GM18499 (cell line): ENCODE measurements around the gene PDCD1.
"Not testable (repeated sequence)": the region's sequence is repeated elsewhere in the genome, so short reads cannot be mapped to it uniquely, and the experiment has no call there.

Experiments
- ATAC-seq: cut with Tn5 transposase; IDR thresholded peaks from one replicate; pipeline ENCODE4 v1.9.1; 2021; ENCODE audit warnings: moderate number of reproducible peaks; ENCODE audit not compliant: insufficient read depth, unreplicated experiment

PDCD1 gene

DNA sequence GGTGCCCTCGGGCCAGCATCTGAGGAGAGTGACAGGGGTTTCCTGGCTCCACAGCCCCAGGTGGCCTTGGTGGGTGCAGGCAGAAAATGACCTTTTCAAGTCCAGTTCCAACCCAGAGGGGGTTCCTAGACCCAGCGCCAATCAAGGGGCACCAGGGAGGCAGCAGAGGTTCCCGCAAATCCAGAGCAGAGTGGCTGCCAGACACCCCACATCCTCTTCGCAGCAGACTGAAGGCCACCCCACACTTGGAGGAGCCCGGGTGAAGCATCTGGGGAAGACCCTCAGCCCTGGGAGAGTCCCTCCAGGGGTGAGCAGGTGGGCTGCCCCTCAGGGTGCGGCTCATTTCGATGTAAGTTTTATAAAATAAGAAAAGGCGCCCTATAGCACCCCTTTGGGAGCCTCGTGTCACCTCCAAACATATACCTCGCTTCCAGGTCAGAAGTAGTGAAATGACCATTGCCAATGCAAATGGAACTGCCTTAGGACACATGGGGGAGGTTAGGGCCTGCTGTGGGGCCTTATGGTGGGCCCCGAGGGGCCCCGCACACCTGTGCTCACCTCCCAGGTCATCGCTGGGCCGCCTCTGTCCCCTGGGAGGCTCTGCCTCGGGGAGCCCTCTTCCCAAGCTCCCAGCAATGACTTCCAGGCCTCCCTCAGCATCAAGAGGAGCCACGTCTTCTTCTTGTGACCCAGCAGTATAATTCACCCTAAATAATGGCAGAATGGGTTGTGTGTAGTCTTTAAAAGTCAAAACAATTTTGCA is 21.8 kb upstream of the PDCD1 start:
- ATAC-seq, result no peak

DNA sequence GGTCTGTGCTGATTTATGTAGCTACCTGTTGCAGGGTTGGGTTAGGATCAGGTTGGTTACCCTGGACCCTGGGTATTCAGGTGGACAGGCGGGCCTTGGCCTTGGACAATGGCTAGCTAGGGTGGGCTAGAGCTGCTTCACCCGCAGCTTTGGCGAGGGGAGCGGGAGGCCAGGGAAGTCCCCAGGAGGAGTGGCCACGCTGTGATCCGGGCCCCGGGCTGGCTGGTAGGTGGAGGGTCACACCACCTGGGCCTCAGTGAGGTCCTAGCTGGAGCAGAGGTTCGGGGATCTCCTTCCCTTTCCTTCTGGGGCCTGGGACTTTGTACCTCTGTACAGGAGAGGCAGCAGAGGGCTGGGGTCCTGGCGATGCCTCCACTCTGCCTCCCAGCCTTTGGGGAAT is 20.6 kb upstream of the PDCD1 start:
- no peak for ATAC-seq

DNA sequence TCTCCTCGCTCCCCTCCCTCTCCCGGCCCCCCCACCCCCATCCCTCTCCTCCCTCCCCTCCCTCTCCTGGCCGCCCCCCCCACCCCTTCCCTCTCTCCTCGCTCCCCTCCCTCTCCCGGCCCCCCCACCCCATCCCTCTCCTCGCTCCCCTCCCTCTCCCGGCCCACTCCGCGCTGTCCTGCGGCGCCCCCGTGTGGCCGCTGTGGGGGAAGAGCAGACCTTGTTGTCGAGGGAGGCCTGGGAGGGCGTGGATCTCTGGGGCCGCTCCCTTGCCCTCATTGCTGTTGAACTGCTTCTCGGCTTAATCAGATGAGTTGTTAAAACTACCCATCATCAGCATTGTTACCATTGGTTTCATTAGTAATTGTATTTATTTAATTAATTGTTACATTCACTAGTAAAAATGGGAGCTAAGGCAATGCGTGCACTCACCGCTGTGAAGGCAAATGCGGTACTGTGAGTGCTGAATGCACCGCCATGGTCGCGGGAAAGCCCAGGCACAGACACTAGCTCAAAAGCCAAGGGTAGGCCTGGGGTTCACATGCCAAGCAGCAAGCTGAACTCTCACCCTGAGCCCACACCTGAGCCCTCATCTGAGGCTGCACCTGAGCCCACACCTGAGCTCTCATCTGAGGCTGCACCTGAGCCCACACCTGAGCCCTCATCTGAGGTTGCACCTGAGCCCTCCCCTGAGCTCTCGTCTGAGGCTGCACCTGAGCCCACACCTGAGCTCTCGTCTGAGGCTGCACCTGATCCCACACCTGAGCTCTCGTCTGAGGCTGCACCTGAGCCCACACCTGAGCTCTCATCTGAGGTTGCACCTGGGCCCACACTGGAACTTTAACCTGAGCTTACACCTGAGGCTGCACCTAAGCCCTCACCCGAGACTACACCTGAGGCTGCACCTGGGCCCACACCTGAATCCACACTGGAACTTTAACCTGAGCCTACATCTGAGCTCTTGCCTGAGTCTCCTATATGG is 19.6 kb upstream of the PDCD1 start:
- no peak for ATAC-seq

DNA sequence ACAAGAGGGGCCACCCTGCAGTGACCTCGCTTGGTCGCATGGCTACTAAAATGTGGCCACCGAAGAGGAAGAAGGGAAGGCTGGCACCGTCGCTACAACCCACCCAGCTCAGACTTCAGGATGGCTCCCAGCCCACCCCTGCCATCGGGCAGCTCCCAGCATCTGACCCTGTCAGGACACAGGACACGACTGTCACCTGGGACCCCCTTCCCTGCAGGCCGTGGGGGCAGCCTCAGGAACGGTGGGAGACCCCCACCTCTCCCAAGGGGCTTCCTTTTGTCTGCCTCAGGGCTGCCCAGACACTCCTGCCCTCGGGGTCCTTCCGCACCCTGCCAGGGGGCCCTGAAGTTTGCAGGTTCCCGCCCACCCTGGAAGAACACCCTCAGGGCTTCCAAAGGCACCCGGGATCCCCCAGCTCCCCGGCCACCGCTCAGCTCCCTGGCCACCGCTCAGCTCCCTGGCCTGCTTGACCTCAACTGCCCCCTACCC is 18.5 kb upstream of the PDCD1 start:
- ATAC-seq, result no peak

DNA sequence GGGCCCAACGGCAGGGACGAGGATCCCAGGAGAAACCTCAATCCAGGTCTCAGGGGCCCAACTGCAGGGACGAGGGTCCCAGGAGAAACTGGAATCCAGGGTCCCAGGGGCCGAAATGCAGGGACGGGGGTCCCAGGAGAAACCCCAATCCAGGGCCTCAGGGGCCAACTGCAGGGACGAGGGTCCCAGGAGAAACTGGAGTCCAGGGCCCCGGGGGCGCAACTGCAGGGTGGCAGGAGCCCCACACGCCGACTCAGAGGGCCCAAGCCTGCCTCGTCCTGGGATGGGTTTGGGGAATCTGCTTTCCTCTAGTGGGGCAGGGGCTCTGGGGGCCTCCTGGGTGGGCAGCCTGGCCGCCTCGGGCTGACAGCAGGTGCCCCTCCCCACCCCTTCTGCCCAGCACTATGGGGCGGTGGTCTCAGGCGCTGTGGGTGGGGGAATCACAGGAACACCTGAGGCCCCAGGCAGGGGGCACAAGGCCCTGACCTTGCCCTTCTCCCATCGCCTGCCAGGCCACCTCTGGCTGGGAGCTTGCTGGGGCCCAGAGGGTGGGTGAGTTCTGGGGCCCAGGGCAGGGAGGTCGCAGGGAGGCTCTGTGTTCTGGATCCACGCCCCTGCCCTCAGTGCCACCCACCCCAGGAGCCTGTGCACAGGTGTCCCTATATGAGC is 18.0 kb upstream of the PDCD1 start:
- ATAC-seq, result no peak

DNA sequence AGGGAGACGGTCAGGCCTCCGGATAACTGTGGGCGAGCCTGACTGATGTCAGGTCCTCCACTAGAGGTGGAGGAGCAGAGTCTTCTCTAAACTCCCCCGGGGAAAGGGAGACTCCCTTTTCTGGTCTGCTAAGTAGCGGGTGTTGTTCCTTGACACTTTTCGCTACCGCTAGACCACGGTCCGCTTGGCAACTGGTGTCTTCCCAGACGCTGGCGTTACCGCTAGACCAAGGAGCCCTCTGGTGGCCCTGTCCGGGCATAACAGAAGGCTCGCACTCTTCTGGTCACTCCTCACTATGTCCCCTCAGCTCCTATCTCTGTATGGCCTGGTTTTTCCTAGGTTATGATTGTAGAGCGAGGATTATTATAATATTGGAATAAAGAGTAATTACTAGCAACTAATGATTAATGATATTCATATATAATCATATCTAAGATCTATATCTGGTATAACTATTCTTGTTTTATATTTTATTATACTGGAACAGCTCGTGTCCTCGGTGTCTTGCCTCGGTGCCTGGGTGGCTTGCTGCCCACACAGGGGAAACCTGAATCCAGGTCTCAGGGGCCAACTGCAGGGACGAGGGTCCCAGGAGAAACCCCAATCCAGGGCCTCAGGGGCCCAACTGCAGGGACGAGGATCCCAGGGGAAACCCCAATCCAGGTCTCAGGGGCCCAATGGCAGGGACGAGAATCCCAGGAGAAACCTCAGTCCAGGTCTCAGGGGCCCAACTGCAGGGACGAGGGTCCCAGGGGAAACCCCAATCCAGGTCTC is 17.2 kb upstream of the PDCD1 start:
- ATAC-seq, result not testable (repeated sequence)

DNA sequence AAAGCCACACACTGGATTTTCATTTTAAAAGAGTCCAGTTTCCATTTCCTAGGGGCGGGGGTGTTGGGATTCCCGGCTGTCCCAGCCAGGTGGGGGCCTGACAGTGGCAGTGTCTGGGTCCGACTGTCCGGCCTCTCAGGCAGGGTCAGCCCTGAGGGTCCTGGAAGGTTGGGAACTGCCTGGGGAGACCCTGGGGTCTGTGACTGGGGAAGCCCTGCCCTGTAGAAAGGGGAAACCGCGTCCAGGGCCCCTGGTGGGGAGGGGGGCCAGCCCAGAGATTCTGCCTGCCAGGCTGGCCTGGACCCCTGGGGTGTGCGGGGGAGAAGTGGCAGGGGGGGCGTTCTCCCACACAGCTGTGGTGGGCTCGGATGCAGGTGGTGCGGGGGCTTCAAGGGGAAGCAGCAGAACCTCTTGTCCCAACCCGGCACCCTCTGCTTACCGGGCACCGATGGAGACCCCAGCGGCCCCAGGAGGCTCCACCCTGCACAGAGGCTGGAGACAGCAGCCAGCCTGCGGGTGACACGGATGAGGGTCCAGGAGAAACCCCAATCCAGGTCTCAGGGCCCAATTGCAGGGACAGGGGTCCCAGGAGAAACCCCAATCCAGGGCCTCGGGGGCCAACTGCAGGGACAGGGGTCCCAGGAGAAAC is 15.7 kb upstream of the PDCD1 start:
- ATAC-seq, result no peak

DNA sequence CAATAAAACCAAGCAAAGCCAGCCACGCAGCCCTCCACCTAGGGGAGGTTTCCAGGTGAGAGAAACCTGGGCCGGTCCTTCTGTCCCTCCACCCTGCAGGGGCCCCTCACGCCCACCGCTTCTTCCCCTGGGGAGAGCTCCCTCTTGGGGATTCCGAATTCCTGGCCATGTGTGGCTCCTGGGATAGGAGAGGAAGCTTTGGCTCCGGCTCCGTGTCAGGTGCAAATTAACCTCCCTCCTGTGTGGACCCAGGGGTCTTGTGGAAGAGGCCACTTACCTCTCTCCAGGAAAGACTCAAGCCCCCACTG is 15.1 kb upstream of the PDCD1 start:
- no peak for ATAC-seq

DNA sequence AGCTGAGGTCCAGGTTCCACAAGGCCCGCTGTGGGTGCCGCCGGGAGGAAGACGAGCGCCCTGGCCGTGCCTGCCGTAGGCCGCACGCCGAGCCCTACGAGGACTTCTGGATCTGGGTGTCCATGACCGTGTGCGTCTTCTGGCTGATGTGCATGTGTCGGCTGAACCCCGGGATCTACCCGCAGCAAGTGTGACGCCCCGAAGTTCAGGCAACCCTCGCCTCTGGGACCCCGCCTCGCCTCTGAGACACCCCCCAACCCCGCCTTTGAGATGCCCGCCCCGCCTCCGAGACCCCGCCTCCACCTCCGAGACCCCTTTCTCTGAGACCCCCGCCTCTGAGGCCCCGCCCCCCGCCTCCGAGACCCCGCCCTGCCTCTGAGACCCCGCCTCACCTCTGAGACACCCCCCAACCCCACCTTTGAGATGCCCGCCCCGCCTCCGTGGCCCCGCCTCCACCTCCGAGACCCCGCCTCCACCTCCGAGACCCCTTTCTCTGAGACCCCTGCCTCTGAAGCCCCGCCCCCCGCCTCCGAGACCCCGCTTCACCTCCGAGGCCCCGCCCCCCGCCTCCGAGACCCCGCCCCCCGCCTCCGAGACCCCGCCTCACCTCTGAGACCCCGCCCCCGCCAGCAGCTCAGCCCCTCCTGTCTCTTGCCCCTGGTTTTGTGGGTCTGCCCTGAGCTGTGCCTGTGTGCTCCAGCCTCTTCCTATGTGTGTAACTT is 14.5 kb upstream of the PDCD1 start:
- no peak for ATAC-seq

DNA sequence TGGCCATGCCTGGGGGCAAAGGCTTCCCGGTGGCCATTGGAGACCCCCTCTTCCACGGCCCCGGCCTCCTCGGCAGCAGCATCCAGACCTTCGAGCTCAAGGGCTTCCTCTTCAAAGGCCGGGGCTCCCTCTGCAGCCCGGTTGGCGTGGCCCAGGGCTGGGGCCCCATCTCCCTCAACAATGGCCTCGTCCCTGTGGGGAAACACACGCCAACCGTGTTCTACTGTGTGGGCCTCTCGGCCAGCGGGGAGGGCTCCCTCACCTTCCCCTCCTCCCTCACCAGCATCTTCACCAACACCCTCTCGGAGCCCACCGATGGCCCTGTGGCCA is 13.6 kb upstream of the PDCD1 start:
- ATAC-seq, result no peak

DNA sequence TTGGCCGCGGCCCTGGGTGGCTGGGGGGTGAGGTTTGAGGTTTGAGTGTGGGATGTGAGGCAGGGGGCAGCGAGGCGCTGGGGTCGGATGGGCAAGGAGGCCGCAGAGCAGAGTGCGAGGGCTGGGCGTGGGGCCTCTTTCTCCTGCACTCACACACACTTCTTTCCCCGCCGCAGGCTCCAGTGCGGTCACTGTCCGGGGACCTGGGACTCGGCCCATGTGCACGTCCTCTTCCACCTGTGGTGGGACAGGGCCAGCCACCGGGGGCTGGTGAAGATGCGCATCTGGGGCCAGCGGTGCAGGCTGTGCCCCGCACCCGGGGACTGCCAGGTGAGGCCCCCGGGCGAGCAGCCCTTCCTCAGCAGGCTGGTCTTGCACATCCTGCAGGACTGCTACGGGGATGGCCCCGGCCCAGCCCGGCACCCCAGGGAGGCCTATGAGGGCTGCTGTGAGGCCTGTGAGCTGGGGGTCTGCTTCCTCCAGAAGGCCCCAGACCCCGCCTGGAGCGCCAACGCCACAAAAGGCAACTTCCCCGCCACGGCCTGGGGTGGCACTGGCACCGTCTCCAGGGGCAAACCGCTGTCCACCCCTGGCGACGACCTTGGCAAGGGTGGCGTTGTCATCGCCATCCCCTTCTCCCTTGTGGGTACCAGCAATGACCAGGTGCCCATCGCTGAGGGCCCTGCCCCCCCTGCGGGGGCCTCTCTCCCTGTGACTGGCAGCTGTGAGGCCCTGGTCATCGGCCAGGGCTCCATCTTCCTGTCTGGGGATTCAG is 13.0 kb upstream of the PDCD1 start:
- no peak for ATAC-seq

DNA sequence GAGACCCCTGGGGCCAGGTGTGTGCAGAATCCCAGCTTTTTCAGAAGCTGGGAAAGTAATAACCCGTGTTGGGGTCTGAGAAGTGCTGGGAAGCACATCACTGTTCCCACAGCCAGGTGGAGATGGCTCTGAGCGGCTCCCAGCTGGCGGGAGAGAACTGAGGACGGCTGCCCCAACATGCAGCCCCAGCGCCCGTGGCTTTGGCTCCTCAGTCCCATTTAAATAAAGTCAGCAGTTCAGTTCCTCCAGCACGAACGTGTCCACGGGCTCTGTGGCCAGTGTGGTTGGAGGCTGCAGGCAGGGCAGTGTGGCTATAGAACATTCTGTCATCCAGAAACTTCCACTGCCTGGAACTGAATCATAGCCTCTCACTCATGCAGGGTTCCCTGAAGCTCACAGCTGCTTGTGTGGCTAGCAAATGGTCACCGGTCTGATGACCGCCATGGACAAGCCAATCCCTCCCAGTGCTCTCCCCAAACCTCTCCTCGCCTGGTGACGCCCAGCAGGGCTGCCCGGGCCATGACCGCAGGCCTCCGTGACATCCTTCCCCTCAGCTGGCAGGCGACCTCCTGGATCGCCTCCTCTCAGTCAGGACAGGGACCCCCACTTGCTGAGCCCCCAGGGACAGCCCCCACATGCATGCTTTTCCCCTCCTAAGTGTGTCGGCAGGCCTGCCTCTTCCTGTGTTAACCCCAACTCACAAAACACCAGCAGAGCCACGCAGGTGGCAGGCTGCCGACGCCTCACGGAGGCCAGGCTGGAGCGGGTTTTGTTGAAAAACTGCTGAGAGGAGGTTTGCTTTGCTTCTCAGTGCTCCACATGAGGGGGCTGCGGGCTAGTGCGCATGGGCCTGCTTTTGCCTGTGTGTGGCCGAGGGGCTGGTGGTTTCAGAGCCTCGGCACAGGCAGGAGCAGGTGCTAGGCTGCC is 12.2 kb upstream of the PDCD1 start:
- ATAC-seq, result no peak

DNA sequence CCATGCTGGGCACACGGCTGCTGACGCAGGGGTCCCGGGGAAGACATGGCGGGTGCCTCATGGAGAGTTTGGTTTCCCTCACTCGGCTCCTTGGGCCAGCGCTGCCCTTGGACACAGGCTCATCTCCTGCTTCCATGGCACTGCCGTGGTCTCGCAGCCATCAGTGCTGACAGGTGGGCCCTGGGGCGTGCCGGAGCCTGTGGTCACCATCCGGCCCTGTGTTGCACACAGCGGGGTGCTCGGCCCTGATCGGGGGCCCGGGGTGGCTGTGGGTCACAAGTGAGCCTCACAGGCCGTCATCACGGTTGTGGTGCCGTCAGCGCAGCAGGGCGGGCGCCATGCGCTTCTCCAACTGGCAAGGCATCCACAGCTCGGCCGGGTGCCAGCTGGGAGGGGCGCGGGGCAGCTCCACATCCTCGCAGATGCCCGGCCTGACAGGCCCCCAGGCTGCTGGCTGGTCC is 11.4 kb upstream of the PDCD1 start:
- no peak for ATAC-seq

DNA sequence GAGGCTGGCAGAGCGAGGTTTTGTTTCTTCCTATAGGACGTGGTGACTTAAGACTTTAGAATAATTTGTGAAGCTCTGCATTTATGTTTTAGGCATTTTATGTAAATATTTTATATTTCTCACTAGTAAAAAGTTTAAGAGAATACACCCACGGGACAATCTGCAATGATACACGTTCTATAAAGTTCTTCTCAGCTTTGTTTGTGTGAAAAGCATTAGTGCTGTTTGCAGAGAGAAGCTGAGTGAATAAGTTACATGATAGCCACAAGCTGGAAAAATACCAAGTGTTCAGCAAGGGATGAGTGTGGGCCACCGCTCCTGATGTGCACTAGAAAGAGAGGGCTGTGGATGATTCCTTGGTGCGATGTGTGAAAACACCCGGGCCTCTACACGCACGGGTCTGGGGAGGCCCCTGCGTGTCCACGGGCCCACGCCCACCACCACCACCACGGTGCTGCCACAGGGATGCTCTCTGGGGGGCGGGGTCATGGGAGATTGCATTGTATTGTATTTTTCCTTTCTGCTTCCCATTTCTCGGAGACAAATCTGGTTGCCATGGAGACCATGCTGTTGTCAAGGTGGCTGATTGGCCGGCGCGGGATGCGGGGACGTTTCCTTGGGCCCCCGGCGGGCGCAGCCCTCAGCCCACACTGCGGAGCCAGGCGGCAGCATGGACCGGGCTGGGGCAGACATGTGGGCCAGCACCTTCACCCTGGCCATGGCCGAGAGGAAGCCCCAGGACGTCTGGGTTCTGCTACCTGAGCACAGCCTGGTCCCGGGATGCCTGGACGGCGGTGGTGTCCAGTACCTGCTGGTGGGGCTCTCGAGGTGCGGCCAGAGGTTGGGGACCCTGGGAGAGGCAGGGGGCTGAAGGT is 10.6 kb upstream of the PDCD1 start, which contains the start of gene RTP5:
RTP5 (plus strand) TSS at position 643 of the 875 bp plus-strand sequence; CDS start at position 671, 28 bp downstream.
- ATAC-seq, result no peak

DNA sequence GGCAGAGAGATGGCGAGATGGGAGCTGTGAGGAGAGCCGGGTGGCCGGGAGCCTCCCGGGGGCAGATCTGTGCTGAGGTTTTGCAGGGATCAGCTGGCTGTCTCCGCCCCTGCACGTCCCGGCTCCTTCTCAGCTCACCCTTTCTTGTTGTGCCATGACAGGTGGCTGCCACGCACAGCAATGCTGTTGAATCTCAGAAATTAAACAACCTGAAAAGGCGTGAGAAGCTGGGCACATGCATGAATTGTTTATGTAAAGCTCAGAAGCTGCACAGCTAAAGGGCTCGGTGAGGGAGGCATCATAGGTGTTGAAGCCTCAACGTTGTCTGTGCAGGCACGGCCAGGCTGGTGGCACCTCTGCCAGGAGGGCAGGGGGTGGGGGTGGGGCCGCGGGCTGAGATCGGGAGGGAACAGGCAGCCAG is 10.0 kb upstream of the PDCD1 start:
- no peak for ATAC-seq

DNA sequence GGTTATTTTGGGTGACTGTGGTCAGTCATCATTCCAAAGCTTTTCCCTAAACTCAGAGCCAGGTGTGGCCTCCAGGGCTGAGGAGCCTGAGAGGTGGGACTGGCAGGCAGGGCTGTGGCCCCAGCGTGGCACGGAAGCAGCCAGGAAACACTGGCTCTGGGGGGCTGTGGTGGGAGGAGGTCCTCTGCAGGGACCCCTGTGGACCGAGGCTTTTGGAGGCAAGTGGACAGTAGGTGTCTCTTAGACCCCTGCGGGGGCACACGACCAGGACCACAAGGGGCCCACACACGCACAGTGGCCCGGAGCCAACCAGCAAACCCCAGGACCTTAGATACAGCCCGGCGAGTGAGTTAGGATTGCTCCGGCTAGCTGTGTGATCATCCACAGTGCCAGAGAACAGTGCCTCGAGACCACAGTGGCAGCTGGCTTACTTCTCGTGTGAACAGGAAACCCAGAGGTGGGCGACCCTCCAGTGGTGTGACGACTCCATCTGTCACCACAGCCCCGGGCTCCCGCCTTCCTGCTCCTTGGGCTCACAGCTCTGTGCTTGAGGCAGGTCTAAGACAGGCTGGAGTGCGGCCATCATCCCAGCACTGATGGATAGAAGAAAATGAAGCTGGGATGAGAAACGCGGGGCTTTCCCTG is 9.2 kb upstream of the PDCD1 start:
- ATAC-seq, result no peak
